Measurements from ENCODE around the gene EFCAB12.
"Not testable (repeated sequence)": the region's sequence is repeated elsewhere in the genome, so short reads cannot be mapped to it uniquely, and the experiment has no call there.

EFCAB12 gene

DNA sequence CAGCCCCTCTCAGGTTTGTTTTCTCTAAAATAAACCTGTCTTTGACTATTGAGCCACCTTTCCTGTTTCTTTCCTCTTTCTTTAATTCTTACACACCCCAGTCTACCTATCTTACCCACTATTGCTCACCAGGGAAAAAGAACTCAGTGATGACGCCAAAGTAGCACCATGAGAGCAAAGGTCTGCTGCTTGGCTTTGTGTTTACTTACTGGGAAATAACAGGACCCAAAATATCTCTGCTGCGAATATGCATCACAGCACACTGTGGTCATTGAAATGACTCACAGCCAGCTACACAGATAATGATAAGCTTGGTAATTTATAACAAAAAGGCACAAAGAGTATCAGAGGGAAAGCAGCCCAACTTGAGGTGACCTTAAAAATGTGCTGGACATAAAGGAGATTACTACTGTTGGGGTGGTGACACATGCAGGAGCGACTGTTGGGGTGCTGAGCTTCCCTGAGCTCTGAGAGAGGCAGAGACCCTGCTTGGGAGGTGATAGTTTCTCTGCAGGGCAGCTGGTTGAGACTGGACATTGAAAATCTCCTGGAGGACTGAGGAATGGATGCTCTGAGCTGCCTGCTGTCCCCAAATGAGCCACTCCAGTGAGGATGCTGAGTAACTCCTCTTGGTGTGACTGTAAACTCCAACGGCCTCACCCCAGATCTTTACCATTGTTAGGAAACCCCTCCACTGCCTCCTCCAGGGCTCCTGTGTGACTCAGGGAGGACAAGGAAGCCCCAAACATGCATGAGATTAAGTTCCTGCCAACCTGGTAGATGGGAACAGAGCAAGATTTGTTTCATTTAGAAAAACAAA, 14.5 kb downstream of the EFCAB12 start:
- Histone ChIP-seq H3K9ac (ENCODE audit: low read depth, low read length) (no peak overlapping the region), H3K79me2 (ENCODE audit: insufficient read depth, low read length) (no peaks in the 10 kb centered on the region), H4K20me1 (ENCODE audit: insufficient read depth, low read length) (no peaks in the 10 kb centered on the region), H3K9me3 (ENCODE audit: insufficient read depth, low read length, severe bottlenecking) (no peaks in the 10 kb centered on the region), H2AFZ (ENCODE audit: low read depth, low read length) (no peak overlapping the region), H3K36me3 (ENCODE audit: insufficient read depth, low read length) (no peaks in the 10 kb centered on the region), H3K27ac (ENCODE audit: low read length) (no peak overlapping the region), H3K4me2 (ENCODE audit: insufficient read depth, low read length) (no peak overlapping the region), H3K4me3 (ENCODE audit: low read depth in 1 of 2, low read length in 2 of 2) (no peak overlapping the region), H3K4me1 (ENCODE audit: insufficient read depth, low read length) (no peaks in the 10 kb centered on the region), H3K27me3 (ENCODE audit: insufficient read depth, low read length, poor library complexity) (no peaks in the 10 kb centered on the region)
- no peak for DNase-seq
- TF ChIP-seq, protein P1, sequence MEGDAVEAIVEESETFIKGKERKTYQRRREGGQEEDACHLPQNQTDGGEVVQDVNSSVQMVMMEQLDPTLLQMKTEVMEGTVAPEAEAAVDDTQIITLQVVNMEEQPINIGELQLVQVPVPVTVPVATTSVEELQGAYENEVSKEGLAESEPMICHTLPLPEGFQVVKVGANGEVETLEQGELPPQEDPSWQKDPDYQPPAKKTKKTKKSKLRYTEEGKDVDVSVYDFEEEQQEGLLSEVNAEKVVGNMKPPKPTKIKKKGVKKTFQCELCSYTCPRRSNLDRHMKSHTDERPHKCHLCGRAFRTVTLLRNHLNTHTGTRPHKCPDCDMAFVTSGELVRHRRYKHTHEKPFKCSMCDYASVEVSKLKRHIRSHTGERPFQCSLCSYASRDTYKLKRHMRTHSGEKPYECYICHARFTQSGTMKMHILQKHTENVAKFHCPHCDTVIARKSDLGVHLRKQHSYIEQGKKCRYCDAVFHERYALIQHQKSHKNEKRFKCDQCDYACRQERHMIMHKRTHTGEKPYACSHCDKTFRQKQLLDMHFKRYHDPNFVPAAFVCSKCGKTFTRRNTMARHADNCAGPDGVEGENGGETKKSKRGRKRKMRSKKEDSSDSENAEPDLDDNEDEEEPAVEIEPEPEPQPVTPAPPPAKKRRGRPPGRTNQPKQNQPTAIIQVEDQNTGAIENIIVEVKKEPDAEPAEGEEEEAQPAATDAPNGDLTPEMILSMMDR (IDR thresholded peaks at IDR 0.05; ENCODE audit: borderline replicate concordance, extremely low read depth, low read length, poor library complexity, severe bottlenecking): no peak
- TF ChIP-seq EZH2 (IDR thresholded peaks at IDR 0.05; ENCODE audit: borderline replicate concordance, low read depth, low read length, severe bottlenecking): no peak
- no peak for ATAC-seq (ENCODE audit: insufficient read depth, low read depth)

DNA sequence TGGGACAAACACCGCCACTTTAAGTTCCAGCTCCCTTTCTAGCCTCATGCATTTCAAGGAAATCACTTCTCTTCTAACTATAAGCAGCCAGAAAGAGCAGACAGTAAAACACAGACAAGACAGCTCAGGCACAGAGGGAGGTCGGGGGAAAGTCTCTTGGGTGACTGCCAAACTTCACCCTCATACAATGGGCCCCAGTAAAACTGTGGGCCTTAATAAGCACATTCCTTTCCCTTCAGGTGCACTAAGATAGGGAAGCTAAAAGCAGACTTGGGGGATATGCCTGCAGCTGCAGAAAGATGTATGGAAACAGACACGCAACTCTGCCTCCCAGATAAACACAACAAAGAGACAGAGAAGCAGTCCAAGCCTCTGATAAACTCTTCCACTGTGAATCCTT, 15.2 kb downstream of the EFCAB12 start:
- not testable (repeated sequence) for H2AFZ ChIP-seq (ENCODE audit: low read depth, low read length)

DNA sequence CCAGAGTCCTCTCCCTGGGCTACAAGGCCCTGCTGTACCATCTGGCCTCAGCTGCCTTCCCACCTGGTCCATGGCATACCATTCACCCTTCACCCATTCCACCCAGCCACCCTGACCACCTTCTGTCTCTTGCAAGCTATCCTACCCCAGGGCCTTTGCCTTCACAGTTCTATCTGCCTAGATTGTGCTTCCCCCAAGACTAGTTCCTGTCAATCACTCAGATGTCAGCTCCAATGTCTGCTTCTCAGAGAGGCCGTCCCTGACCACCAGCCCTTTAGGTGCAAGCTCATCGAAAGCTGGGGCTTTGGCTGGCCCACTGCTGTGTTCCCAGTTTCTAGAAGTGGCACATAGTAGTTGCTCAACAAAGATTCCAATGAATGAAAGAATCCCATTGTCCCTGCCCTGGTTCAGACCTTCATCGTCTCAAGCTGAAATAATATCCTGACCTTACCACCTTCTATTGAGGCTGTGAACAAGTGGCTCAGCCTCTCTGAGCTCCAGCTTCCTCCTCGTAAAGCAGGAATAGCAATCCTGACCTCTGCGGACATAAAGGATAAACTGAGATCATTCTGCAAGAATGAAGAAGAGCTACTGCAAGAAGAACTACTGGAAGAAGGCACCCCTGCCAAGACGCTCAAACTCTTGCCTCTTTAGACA, 15.8 kb downstream of the EFCAB12 start:
- DNase-seq: no peak
- Histone ChIP-seq H3K27me3 (ENCODE audit: insufficient read depth, low read length, poor library complexity) (no peaks in the 10 kb centered on the region), H3K4me3 (ENCODE audit: low read depth in 1 of 2, low read length in 2 of 2) (no peak overlapping the region), H3K27ac (ENCODE audit: low read length) (no peak overlapping the region), H4K20me1 (ENCODE audit: insufficient read depth, low read length) (no peaks in the 10 kb centered on the region), H3K9me3 (ENCODE audit: insufficient read depth, low read length, severe bottlenecking) (no peaks in the 10 kb centered on the region), H3K4me2 (ENCODE audit: insufficient read depth, low read length) (no peak overlapping the region), H3K79me2 (ENCODE audit: insufficient read depth, low read length) (no peaks in the 10 kb centered on the region), H3K9ac (ENCODE audit: low read depth, low read length) (no peak overlapping the region), H3K36me3 (ENCODE audit: insufficient read depth, low read length) (no peaks in the 10 kb centered on the region), H3K4me1 (ENCODE audit: insufficient read depth, low read length) (no peaks in the 10 kb centered on the region), H2AFZ (ENCODE audit: low read depth, low read length) (no peak overlapping the region)
- no peak for ATAC-seq (ENCODE audit: insufficient read depth, low read depth)
- no peak for TF ChIP-seq EZH2 (IDR thresholded peaks at IDR 0.05; ENCODE audit: borderline replicate concordance, low read depth, low read length, severe bottlenecking)
- TF ChIP-seq, protein P1 (IDR thresholded peaks at IDR 0.05; ENCODE audit: borderline replicate concordance, extremely low read depth, low read length, poor library complexity, severe bottlenecking): no peak

More for the DNA sequence above, 15.2 kb downstream of the EFCAB12 start:
- DNase-seq; H3K9ac ChIP-seq (ENCODE audit: low read depth, low read length); H3K9me3 ChIP-seq (ENCODE audit: insufficient read depth, low read length, severe bottlenecking); H3K79me2 ChIP-seq (ENCODE audit: insufficient read depth, low read length); H4K20me1 ChIP-seq (ENCODE audit: insufficient read depth, low read length); H3K27ac ChIP-seq (ENCODE audit: low read length); ATAC-seq (ENCODE audit: insufficient read depth, low read depth); H3K4me1 ChIP-seq (ENCODE audit: insufficient read depth, low read length); H3K4me2 ChIP-seq (ENCODE audit: insufficient read depth, low read length); H3K4me3 ChIP-seq (ENCODE audit: low read depth in 1 of 2, low read length in 2 of 2); H3K36me3 ChIP-seq (ENCODE audit: insufficient read depth, low read length); H3K27me3 ChIP-seq (ENCODE audit: insufficient read depth, low read length, poor library complexity): not testable (repeated sequence)

DNA sequence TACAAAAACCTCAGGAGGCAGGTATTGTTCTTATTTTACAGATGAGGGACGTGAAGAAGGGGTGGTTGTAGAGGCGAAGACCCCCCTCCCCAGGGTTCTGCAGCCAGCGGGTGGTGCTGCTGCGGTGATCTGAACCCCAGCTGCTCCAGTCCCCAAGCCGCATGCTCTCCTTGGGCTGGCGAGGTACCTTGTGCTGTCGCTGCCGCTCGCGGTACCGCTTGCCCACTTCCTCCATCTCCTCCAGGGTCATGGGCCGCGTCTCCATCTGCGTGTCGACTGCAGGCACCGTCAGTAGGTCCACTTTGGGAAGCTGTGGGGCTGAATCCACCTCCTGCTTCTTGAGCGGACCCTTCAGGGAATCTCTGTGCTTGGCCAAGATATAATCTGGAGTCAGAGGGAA, 17.5 kb downstream of the EFCAB12 start:
- H3K9me3 ChIP-seq (ENCODE audit: insufficient read depth, low read length, severe bottlenecking): no peaks in the 10 kb centered on the region
- H3K27me3 ChIP-seq (ENCODE audit: insufficient read depth, low read length, poor library complexity): no peaks in the 10 kb centered on the region
- no peak for DNase-seq
- no peak overlapping the region for H3K4me3 ChIP-seq (ENCODE audit: low read depth in 1 of 2, low read length in 2 of 2)
- no peaks in the 10 kb centered on the region for H4K20me1 ChIP-seq (ENCODE audit: insufficient read depth, low read length)
- H3K9ac ChIP-seq (ENCODE audit: low read depth, low read length): no peak overlapping the region
- no peaks in the 10 kb centered on the region for H3K36me3 ChIP-seq (ENCODE audit: insufficient read depth, low read length)
- H3K79me2 ChIP-seq (ENCODE audit: insufficient read depth, low read length): no peaks in the 10 kb centered on the region
- no peak overlapping the region for H2AFZ ChIP-seq (ENCODE audit: low read depth, low read length)
- ATAC-seq (ENCODE audit: insufficient read depth, low read depth): no peak
- no peaks in the 10 kb centered on the region for H3K4me1 ChIP-seq (ENCODE audit: insufficient read depth, low read length)
- TF ChIP-seq, protein P1 (IDR thresholded peaks at IDR 0.05; ENCODE audit: borderline replicate concordance, extremely low read depth, low read length, poor library complexity, severe bottlenecking): no peak
- no peak for TF ChIP-seq EZH2 (IDR thresholded peaks at IDR 0.05; ENCODE audit: borderline replicate concordance, low read depth, low read length, severe bottlenecking)
- H3K27ac ChIP-seq (ENCODE audit: low read length): no peak overlapping the region
- no peak overlapping the region for H3K4me2 ChIP-seq (ENCODE audit: insufficient read depth, low read length)
